HL-60 (cell line): ENCODE results near the gene APOL2.
"Not testable (repeated sequence)": the region's sequence is repeated elsewhere in the genome, so short reads cannot be mapped to it uniquely, and the experiment has no call there.

Source experiments
- DNase-seq, 2 experiments: peaks; one replicate each; pipeline ENCODE4 v3.0.0-alpha.2; 2010 to 2020; ENCODE audit warnings: low read depth in 1 of 2, low spot score in 1 of 2
- H3K27ac ChIP-seq: fragments of 250-450 bp; sonication (Bioruptor Pico); replicated peaks from 2 replicates; pipeline ENCODE4 v1.5.1; 2020; ENCODE audit warnings: mild to moderate bottlenecking, moderate library complexity
- H3K27me3 ChIP-seq: fragments of 250-450 bp; sonication (Bioruptor Pico); 2 replicates; pipeline ENCODE4 v1.5.1; 2021; ENCODE audit warnings: mild to moderate bottlenecking, moderate library complexity; ENCODE audit not compliant: insufficient read depth, poor library complexity, severe bottlenecking
- H3K4me3 ChIP-seq: replicated peaks from 2 replicates; pipeline ENCODE4 v1.5.1; 2011; ENCODE audit warnings: mild to moderate bottlenecking, control low read depth, low read length; ENCODE audit not compliant: insufficient read depth
- CTCF ChIP-seq: IDR thresholded peaks from one replicate; pipeline ENCODE4 v1.5.1; 2011; ENCODE audit warnings: low read length, control low read depth, inconsistent platforms; ENCODE audit not compliant: insufficient read depth
- GABPA ChIP-seq: IDR thresholded peaks from 2 replicates; pipeline ENCODE4 v1.6.1; 2012; ENCODE audit warnings: low read depth
- POLR2AphosphoS5 ChIP-seq: IDR thresholded peaks from 2 replicates; pipeline ENCODE4 v1.6.1; 2012; ENCODE audit warnings: low read depth
- SPI1 ChIP-seq: IDR thresholded peaks from 2 replicates; pipeline ENCODE4 v1.6.1; 2012; ENCODE audit warnings: low read depth, mild to moderate bottlenecking, borderline replicate concordance
- TF ChIP-seq, protein P1 (sequence below): IDR thresholded peaks from 2 replicates; pipeline ENCODE4 v1.6.1; 2012; ENCODE audit warnings: low read depth; ENCODE audit not compliant: insufficient replicate concordance

The APOL2 gene

GRCh38 chr22:36206255-36206654 lies 33.1 kb downstream of the APOL2 start:
- Histone ChIP-seq H3K27me3 (no peaks in the 10 kb centered on the region), H3K27ac (no peak overlapping the region), H3K4me3 (no peak overlapping the region)
- no peak for DNase-seq
- no peak for TF ChIP-seq CTCF
- TF ChIP-seq SPI1: no peak
- no peak for TF ChIP-seq GABPA
- TF ChIP-seq, protein P1, sequence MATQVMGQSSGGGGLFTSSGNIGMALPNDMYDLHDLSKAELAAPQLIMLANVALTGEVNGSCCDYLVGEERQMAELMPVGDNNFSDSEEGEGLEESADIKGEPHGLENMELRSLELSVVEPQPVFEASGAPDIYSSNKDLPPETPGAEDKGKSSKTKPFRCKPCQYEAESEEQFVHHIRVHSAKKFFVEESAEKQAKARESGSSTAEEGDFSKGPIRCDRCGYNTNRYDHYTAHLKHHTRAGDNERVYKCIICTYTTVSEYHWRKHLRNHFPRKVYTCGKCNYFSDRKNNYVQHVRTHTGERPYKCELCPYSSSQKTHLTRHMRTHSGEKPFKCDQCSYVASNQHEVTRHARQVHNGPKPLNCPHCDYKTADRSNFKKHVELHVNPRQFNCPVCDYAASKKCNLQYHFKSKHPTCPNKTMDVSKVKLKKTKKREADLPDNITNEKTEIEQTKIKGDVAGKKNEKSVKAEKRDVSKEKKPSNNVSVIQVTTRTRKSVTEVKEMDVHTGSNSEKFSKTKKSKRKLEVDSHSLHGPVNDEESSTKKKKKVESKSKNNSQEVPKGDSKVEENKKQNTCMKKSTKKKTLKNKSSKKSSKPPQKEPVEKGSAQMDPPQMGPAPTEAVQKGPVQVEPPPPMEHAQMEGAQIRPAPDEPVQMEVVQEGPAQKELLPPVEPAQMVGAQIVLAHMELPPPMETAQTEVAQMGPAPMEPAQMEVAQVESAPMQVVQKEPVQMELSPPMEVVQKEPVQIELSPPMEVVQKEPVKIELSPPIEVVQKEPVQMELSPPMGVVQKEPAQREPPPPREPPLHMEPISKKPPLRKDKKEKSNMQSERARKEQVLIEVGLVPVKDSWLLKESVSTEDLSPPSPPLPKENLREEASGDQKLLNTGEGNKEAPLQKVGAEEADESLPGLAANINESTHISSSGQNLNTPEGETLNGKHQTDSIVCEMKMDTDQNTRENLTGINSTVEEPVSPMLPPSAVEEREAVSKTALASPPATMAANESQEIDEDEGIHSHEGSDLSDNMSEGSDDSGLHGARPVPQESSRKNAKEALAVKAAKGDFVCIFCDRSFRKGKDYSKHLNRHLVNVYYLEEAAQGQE: no peak
- no peak for TF ChIP-seq POLR2AphosphoS5

DNA sequence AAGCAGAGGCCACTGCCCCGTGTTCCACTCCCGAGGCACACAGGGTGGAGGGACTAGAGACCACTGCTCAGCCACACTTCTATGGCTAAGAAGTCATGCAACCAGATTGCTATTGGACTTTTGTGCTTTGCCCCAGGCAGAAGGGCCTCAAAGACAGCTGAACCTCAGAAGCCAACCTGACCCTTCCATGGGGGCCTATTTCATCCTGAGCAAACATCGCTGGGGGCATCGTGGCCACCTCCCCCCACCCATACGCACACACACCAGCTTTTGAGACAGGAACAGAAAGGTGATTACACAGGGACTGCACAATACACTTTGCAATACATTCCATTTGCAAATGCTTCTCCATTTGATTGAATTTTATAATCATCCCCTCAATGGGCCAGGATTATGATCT lies 33.8 kb downstream of the APOL2 start:
- H3K4me3 ChIP-seq, DNase-seq, H3K27ac ChIP-seq, H3K27me3 ChIP-seq: not testable (repeated sequence)

GRCh38 chr22:36204632-36205015 lies 34.7 kb downstream of the APOL2 start:
- Histone ChIP-seq H3K27ac (no peak overlapping the region), H3K4me3 (no peak overlapping the region), H3K27me3 (no peaks in the 10 kb centered on the region)
- DNase-seq: no peak
- TF ChIP-seq SPI1 (no peak), GABPA (no peak), POLR2AphosphoS5 (no peak), CTCF (no peak)
- TF ChIP-seq, protein P1: no peak

DNA sequence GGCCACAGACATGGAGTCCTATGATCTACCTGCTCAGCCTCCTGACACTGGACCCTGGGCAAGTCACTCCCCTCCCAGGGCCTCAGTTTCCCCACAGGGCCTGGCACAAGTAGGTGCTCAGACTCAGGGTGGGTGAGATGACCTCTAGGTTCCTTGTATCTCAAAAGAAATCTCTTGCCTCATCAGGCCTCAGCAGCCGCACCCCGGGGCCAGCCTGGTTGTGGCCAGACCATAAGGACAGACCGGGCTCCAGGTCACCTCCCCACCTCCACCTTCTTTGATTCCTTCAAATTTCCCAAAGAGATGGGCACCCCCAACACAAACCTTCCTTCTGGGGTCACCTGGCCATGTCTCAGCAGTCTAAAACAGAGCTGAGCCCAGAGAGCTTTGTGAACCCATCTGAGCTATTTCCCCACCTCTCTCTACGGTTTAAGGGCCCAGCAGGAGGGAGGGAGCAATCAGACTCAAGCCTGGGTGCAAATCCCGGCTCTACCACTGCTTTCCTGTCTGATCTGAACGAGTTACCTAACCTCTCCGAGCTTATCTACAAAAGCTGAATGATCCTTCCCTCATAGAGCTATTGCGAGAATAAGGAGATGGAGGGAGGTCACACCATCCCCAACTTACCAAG lies 35.2 kb downstream of the APOL2 start:
- no peak for DNase-seq
- TF ChIP-seq POLR2AphosphoS5 (no peak), GABPA (no peak), CTCF (no peak), SPI1 (no peak)
- TF ChIP-seq, protein P1: no peak
- Histone ChIP-seq H3K27me3 (no peaks in the 10 kb centered on the region), H3K4me3 (no peak overlapping the region), H3K27ac (no peak overlapping the region)

DNA sequence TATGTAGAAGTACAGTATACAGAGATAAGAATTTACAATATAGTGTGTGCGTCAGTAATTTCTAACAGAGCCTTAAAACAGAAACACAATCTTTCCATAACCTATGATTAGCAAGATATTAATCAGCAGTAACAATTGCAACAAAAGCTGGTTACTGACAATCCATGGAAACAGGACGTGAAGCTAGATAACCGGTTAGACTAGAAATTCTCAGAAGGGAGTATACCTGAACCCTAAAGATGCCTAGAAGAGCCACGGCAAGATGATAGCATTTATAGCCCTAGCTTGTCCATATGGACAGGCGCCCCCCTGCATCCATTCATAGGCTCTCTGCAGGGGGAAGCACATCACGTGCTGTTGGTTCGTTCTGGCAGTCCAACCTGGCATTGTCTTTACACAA lies 35.9 kb downstream of the APOL2 start:
- not testable (repeated sequence) for H3K27ac ChIP-seq, DNase-seq, H3K27me3 ChIP-seq, H3K4me3 ChIP-seq

DNA sequence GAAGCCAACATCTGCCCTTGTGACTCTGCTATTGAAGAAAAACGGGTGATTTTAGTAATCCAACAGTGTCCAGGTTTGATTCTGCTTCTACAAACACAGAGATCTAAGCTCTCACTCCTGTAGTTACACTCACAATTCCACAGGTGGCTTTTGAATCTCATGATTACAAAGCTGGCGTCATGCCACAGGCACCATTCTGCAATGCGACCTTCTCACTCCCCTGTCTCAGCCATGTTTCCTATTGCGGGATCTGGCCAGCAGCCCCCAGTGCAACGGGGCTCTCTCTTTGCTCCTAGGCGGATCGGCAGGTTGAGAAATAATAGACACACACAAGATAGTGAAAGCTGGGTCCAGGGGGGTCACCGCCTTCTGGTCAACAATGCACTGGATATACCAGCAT lies 36.4 kb downstream of the APOL2 start:
- DNase-seq, H3K4me3 ChIP-seq, H3K27ac ChIP-seq, H3K27me3 ChIP-seq: not testable (repeated sequence)
